Ecto neural progenitor cell (in vitro differentiated cells): ENCODE data around the gene PP2D1.
"Not testable (repeated sequence)": the region's sequence is repeated elsewhere in the genome, so short reads cannot be mapped to it uniquely, and the experiment has no call there.

Experiments
- DNase-seq: peaks from one replicate; pipeline ENCODE4 v3.0.0-alpha.2; 2018; ENCODE audit warnings: low spot score

The PP2D1 gene, protein sequence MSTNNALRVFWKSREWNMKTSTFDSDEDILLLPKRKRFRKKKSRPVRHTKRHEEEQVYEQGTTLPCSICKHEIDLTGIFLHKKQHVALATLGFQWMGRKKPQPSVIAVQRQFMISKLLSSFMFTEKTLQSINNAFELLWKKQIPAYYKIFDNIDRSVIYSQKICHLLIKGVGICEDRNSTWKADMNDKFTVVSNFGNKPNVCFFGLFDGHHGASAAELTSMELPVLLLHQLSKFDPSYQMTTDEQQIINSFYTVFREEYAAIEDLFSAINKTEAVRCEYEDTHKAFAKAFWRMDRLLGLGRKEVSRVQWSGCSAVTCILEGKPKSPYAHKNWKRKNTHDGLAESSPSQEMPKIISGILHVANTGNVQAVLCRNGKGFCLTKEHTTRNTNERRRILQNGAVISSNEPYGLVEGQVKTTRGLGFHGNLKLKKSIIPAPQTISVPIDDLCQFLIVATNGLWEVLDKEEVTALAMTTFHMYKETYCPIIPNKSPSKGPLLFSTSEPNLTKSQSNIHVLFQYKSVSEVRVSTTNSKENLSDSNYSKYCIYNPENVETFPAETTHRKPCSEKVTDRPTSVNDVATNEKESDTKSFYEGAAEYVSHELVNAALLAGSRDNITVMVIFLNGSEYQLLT

DNA sequence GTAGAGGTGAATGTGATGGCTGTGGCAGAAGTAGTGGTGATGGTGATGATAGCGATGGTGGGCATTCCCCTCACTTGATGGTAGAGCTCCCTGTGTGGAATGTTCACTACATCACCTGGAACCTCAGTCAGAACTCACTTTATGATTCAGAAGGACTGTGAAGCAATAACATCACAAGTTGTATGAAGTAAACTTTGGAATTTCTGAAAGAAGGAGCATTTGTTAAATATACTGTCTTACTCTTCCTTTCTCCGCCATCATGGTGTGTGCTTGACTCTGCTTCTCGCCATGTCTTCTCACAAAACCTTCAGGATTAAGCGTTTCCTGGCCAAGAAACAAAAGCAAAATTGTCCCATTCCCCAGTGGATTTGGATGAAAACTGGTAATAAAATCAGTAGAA, at the start of gene PP2D1:
Gene PP2D1, minus strand, starts transcription at position 101 of the 400 bp plus-strand sequence. CDS start 192 bp downstream, outside the sequence.
- DNase-seq, result no peak

DNA sequence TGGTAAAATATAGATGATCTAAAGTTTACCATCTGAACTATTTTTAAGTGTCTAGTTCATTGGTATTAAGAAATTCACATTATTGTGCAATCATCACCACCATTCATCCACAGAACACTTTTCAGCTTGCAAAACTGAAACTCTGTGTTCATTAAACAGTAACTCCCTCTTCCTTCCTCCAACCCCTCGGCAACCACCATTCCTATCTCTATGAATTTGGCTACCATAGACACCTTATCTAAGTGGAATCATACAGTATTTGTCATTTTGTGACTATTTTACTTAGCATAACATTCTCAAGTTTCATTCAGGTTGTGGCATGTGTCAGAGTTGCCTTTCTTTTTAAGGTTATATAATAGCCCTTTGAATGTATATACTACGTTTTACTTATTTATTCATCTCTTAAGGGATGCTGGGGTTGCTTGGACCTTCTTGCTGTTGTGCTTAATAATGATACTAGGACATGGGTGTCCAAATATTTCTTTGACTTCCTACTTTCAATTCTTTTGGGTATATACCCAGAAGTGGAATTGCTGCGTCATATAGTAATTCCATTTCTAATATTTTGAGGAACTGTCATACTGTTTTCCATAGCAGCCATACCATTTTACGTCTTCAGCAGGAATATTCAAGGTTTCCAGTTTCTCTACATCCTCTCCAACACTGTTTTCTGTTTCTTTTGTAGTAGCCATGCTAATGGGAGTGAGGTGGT, 49.1 kb upstream of the PP2D1 start:
- DNase-seq, result no peak

DNA sequence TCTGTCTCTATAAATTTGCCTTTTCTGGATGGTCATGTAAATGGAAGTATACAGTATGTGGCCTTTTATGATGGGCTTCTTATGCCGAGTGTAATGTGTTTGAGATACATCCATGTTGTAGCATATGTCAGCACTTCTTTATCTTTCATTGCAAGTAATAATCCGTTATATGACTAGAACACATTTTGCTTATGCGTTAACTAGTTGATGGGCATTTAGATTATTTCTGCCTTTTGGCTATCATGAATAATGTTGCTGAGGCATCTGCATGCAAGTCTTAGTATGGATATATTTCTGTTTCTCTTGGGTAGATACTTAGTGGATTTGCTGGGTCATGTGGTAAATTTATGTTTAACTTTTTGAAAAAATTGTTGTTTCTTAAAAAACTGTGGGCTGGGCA, 47.9 kb upstream of the PP2D1 start:
- DNase-seq, result no peak

DNA sequence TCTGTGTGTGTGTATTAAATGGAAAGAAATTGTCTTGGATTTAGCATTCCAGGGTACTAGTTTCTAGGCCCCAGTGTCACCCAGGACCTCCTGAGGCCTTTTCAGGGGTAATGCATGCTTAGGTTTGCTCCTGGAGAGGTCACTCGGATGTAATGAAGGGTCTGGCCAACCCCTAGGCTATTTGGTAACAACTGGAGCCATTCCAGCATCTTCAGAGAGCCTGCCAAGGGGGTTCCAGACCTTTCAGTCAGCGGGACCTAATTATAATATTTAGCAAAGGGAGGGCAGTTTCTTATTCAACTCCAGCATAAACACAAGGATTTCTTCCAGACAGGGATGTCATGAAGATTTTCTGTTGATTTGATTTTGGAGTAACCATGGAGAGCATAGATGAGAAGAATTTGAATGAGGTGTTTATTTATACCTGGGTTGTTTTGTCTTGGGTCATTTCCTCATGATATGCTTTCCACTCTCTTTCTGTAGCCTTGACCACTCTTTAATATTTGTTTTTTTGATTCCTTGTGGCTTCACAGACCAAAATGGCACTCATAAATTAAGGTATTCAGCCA, 45.6 kb upstream of the PP2D1 start:
- no peak for DNase-seq

DNA sequence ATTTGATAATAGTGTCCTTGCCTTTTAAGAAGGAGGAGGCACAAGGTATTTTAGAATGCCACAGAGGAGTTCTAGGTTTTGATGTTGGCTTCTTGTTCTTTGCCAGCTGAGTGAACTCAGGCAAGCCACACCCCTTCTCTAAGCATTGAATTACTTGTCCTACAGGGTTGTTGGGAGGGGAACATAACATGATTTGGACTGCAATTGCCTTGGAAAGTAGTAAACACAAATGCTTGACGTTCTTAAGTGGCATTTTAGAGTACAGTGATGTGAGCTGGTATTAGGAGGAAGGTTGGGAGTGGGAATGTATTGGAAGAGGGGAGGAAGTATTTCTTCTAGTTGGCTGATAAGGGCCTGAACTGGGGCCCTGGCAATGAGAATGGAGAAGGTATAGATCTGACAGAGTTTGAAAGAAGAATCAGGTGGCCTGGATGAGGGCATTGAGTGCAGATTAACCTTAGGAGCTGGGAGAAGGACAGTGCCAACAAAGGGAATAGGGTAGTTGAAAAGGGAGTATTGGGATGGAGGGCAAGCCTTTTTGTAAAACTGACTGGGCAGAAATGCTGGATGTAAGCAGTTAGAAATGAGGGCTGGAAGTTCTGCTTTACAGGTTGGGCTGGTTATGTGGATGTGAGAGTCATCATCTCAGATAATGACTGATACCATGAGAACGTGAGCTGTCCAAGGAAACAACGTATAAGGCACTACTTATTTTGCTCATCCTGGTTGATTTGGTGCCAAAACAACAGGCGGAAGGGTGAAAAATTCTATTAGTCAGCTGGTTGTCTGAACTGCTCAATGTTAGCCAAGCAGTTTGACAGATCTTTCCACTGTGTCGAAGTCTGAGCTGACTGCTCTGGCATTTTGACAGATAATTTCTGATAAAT, 44.9 kb upstream of the PP2D1 start:
- DNase-seq, result no peak

DNA sequence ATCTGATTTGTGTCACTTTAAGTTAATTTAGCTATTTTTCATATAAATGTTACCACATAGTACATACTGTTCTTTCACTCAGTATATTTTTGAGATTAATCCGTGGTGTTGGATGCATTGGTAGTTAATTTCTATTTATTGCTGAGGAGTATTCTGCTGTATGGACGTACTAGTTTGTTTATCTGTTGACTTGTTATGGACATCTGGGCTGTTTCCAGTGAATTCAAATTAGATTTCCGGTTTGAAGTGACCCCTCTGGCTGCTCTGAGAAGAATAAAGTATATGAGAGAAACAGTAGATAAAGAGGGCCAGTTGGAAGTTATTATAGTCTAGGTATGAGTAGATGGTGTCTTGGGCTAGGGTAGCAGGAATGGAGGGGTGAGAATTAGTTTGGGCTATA, 43.8 kb upstream of the PP2D1 start:
- no peak for DNase-seq

DNA sequence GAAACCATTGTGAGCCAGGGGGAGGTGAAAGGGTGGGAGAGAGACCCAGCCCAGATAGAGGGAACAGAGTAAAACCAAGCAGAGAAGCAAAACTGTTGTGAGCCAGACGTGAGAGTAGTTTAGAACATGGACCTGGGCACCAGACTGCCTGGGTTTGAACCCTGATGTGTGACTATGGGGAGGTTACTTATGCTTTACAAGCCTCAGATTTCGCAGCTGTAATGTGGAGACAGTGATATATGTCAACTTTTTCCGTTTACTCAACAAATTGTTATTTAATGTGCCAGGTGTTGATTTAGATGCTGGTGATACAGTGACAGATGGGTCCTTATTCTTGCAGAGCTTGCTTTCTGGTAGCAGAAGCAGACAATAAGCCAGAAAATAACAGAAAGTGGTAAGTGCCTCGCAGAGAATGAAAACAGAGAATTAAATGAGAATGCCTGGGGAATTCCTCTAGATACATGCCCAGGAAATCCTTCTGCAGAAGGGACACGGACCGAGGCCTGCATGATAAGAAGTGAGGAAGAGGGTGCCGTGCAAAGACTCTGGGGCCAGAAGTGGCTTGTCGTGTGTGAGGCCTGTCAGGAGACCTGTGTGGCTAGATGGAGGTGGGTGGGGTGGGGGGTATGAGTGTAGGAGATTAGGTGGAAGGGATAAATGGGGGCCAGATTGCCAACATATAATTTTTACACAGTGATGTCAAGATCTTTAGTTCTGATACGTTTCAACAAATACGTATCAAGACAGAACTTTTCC, 43.1 kb upstream of the PP2D1 start:
- DNase-seq, result no peak

DNA sequence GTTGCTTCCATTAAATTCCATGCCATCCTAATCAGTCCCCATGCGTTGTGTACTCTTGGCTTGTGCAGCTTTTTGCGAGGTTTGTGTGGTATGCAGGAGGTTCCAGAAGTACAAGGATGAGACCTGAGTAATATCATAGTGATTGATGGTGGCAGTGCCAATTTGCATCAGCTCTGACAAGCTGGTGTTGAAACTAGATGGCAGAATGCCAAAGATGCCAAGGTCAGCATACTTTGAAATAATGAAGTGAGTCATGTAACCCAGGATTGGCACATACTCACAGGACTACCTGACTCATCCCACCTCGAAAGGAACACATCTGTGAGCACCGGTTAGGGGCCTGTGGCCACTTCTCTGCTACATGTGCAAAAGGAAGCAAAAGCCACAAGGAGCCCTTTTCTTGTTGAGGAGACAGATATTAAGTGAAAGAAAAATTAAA, 42.5 kb upstream of the PP2D1 start:
- DNase-seq, result no peak

DNA sequence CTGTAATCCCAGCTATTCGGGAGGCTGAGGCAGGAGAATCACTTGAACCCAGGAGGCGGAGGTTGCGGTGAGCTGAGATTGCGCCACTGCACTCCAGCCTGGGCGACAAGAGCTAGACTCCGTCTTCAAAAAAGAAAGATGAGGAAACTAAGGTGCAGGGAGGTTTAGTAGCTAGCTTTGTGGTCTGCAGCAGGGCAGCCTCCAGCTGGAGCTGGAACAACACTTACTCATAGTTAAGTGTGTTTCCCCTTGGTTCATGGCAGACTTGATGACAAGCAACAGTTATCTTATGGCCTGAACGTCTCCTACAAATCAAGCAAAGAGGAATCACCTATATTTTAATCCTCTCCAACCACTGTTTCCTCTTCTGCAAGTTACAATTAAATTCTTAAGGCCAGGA, 40.8 kb upstream of the PP2D1 start:
- no peak for DNase-seq

DNA sequence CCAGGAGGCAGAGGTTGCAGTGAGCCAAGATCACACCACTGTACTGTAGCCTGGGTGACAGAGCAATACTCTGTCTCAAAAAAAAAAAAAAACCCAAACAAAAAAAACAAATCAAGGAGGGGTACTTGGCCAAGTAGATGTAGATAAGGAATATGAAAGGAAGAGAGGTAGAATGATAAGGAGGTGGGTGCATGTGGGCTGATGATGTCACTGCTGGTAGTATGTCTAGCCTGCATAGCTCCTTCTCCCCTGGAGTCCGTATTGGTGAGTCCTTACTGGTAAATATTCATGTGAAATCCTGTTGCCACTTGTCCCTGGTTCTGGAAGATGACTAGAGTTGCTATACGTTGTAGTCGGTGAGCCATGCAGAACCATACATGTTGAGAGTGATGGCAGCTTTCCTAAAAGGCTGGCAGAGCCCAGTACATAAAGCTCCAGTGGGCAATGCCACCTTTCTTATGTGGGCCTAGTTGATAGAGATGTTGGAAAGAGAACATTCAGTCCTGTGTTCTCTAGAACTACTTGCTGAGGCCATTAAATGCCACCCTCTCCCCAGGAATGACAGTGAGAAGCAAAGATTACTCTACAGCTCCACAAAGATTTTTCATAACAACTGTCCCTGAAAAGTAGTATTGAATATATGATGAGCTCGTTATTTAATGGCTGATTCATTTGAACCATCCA, 39.2 kb upstream of the PP2D1 start:
- no peak for DNase-seq

DNA sequence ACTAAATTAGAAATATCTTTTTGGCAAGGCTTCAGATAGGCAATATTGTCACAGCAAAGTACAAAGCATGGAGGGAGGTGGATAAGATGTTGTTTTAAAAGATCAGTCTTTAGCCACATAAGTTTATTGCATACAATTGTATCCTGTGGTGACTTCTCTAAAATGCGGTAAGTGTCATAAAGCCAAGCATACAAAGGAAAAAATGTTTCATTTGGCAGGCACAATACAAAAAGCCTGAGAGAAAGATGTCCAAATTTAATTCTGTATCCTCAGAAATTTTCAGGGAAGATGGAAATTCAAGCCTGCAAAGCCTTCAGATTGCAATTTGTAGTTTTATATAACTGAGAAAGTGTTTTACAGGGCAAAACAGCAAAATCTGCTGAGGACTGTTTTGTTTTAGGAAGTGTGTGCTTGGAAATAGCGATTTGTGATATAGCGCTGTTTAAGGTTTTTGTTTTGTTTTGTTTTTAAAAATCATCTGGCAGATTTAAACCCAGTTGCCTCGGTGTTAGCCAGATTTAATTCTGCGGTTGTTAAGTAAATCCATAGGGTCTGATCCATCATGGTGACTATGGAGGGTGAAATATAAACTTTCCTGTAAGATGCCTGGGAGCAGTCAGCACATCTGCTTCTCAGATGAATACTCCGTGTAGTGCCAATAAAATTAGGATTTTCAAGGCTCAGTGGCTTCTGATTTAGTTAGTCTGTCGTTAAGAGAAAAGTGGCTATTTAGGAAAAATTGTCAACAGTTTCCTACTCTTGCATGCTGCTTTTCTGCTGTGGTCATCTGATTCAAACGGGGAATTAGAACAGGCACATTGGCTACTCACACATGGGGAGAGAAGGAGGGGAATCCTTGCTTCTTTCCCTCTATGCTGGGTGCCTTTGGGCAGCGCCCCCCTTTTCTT, 36.2 kb upstream of the PP2D1 start:
- DNase-seq, result no peak

DNA sequence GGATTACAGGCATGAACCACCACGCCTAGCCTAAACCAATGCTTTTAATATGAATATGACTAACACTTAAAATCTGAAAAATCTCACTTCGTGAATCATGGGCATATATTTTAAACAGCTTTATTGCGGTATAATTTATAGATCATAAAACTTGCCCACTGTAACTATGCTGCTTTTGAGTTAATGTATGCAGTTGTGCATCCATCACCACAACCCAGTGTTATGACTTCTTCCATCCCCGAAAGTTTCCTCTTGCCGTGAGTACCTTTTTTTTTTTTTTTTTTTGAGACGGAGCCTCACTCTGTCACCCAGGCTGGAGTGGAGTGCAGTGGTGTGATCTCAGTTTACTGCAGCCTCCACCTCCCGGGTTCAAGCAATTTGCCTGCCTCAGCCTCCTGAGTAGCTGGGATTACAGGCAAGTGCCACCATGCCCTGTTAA, 35.3 kb upstream of the PP2D1 start:
- DNase-seq, result no peak

DNA sequence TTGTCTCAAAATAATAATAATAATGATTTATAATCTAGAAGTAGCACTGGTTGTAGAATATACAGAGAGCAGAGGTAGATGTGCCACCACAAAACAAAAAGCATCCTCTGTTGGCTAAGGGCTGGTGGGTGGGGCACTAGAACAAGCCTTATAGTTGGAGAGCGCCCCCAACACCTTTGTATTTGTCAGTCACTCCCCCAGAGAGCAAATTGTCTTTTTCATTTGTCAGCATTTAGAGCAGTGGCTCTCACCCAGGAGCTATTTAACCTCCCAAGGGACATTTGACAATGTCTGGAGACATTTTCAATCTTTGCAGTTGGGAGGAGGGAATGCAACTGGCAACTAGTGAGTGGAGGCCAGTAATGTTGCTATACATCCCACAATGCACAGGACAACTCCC, 34.5 kb upstream of the PP2D1 start:
- no peak for DNase-seq

DNA sequence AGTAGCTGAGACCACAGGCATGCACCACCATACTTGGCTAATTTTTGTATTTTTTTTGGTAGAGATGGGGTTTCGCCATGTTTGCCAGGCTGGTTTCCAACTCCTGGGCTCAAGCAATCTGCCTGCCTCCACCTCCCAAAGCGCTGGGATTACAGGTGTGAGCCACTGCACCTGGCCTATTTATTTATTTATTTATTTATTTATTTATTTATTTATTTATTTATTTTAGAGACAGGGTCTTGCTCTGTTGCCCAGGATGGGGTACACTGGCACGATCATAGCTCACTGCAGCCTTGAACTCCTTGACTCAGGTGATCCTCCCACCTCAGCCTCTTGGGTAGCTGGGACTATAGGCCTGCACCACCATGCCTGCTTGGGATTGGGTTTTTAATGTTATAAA, 33.1 kb upstream of the PP2D1 start:
- not testable (repeated sequence) for DNase-seq

DNA sequence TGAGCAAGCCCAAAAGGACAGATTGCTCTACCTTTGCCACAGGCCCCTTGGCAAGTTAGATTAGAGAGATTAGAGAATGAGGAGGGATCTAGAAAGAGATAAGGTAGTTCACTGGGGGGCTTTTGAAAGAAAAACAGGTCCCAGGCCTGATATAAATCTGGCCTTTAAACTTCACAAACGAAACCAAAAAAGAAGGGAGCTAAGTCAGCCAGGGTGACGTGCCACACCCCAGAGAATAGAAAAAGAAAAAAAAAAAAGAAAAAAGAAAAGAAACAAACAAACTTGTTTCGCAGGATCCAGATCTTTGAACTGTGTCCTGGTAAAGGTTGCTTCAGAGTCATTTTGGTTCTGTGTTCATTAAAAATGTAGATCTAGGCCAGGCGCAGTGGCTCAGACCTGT, 31.8 kb upstream of the PP2D1 start:
- DNase-seq, result no peak

DNA sequence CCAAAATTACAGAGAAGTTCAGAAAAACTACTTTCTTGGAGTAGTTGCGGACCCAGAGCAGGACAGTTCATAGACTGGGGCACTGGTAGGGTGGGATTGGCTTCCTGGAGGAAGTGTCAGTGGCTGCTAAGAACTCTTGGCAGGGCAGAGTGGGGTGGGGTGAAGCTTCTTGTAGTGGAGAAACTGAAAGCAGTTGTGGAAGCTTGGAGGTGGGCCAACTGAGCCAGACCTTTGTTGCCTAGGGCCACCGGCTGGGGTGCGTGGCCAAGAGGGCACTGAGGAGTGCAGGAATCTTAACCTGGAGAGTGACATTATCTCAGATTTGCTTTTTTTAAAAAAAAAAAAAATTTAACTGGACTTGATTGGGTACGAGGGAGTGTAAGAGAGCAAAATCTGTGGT, 31.3 kb upstream of the PP2D1 start:
- no peak for DNase-seq

DNA sequence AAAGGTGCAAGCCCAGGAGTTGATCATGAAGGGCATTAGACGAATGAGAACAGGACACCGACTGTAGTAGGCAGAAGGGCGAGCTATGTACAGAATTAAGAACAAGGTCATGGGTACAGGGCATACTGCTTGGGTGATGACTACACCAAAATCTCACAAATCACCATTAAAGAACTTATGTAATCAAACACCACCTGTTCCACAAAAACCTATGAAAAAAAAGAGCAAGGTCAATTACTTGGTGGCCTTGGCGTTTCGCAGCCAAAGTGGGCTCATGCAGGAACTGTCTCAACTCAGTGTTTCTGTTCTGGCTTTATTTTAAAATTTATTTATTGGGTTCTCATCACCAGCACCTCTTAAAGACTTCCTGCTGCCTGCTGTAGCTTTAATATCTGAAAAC, 30.3 kb upstream of the PP2D1 start:
- no peak for DNase-seq

DNA sequence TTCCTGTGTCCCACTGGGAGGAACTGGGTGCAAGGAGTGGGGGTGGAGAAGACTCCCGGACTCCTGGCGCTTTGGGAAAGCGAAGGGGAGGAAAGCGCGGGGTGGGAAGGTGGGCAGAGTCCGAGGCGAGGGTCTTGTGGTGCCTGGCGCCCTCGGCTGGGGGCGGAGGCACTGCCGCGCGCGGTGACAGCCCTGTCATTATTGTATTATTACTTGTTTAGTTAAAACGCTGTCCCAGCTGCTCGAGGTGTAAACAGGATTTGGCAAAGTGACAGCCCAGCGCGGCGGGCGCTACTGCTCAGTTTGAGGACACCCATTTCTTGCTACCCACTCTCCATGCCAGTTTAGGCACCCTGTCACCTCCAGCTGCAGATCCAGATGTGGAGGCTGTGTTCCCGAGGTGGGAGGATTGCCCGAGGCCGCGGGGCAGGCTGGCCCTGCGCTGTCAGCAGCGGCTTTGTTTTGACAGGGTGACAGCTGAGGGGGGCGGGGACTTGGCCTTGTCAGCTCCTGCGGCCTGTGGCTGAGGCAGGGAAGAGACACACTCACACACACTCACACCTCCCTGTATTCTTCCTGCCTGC, 29.2 kb upstream of the PP2D1 start:
- peak; percentile 85 for DNase-seq
